Activated T-helper 17 cell treated with anti-CD3 and anti-CD28 coated beads, Interleukin-2, amount 50 U/mL, for 72 hours (primary cell): ENCODE data around the gene SLC9A7. TPM values are rescaled to one million over a fixed set of nuclear protein-coding genes. Genes with fewer than 3 reads are reported as not detected.

ENCODE experiments used
- ATAC-seq: fragments of 150-1000 bp; cut with Tn5 transposase; replicated peaks from 2 replicates; pipeline ENCODE4 v1.10.0; 2021; ENCODE audit warnings: mild to moderate bottlenecking, moderate library complexity
- H3K27ac Mint-ChIP-seq: one replicate; pipeline ENCODE4 v1.8.0; 2022; ENCODE audit warnings: mixed read lengths
- H3K27me3 Mint-ChIP-seq: one replicate; pipeline ENCODE4 v1.8.0; 2022; ENCODE audit warnings: mixed read lengths
- H3K36me3 Mint-ChIP-seq: one replicate; pipeline ENCODE4 v1.8.0; 2022; ENCODE audit warnings: low read depth, mild to moderate bottlenecking, mixed read lengths
- H3K4me1 Mint-ChIP-seq: one replicate; pipeline ENCODE4 v1.8.0; 2022; ENCODE audit warnings: mixed read lengths
- H3K4me3 Mint-ChIP-seq: one replicate; pipeline ENCODE4 v1.8.0; 2022; ENCODE audit warnings: mild to moderate bottlenecking, mixed read lengths
- H3K9me3 Mint-ChIP-seq: one replicate; pipeline ENCODE4 v1.8.0; 2022; ENCODE audit warnings: mixed read lengths
- total RNA-seq, 2 donors: library from RNA; stranded (reverse); gene quantifications; one replicate each; pipeline ENCODE4 v1.2.3, GENCODE V29; 2022

Gene SLC9A7
- total RNA-seq, 2 donors from 2014 or later, result 10.0 to 13.3 TPM

DNA sequence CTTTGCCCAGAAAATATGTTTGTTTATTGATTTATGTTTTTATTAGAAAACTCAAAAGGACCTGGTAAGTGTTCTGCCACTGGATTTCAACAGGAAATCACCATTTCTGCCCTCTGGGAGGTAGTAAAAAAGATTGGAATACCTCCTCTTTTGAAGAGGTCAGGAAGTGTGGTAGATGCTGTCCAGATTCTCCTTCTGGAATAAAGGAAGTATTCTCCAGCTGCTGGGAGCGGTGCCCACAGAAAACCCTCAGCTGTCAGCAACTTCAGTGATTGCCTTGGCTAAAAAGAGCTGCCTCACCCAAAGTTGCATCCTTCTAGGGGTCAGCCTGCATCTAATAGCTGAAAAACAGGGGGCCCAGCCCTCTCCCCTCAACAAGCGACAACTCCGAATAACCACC is 199.9 kb downstream of the SLC9A7 start:
- ATAC-seq, result no peak
- no peaks in the 10 kb centered on the region for H3K36me3 Mint-ChIP-seq
- H3K27ac Mint-ChIP-seq, result no peak overlapping the region
- no peaks in the 10 kb centered on the region for H3K9me3 Mint-ChIP-seq
- H3K4me1 Mint-ChIP-seq, result peaks cover 8% of the 10 kb centered on the region
- H3K27me3 Mint-ChIP-seq, result no peaks in the 10 kb centered on the region
- no peak overlapping the region for H3K4me3 Mint-ChIP-seq

DNA sequence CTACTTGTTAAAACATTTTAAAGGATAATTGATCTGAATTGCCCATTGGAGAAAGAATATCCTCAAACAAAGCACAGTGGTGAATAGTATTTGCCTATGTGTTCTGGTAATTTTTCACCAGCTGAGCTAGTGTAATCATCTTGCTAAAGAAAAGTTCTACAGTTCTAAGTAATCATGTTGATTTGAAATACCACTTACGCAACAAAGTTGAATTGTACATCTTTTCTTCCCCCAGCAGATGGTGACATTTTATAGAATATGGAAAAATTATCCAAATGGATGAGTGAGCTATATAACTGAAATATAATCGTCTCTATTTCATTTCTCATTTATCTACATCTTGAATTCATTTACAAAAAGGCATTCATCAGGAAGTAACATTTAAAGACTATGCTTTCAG is 204.0 kb downstream of the SLC9A7 start:
- peaks cover 8% of the 10 kb centered on the region for H3K36me3 Mint-ChIP-seq
- H3K4me3 Mint-ChIP-seq, result no peak overlapping the region
- H3K27me3 Mint-ChIP-seq, result no peaks in the 10 kb centered on the region
- no peak for ATAC-seq
- no peaks in the 10 kb centered on the region for H3K4me1 Mint-ChIP-seq
- H3K27ac Mint-ChIP-seq, result no peak overlapping the region
- H3K9me3 Mint-ChIP-seq, result no peaks in the 10 kb centered on the region

DNA sequence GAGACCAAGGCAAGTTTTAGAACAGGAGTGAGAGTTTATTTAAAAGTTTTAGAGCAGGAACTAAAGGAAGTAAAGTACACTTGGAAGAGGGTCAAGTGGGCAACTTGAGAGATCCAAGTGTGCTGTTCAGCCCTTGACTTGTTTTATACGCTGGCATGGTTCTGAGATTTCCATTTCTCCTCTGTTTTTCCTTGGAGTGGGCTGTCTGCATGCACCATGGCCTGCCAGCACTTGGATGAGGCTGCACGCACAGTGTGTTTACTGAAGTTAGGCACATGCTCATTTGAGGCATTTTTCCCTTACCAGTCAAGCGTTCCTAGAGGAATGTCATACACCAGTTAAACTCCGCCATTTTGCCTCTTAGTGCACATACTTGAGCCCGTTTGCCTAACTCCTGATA is 205.0 kb downstream of the SLC9A7 start:
- Mint-ChIP-seq H3K9me3 (no peaks in the 10 kb centered on the region), H3K4me1 (no peaks in the 10 kb centered on the region), H3K36me3 (peaks cover 11% of the 10 kb centered on the region), H3K27ac (no peak overlapping the region), H3K4me3 (no peak overlapping the region), H3K27me3 (no peaks in the 10 kb centered on the region)
- ATAC-seq, result no peak

DNA sequence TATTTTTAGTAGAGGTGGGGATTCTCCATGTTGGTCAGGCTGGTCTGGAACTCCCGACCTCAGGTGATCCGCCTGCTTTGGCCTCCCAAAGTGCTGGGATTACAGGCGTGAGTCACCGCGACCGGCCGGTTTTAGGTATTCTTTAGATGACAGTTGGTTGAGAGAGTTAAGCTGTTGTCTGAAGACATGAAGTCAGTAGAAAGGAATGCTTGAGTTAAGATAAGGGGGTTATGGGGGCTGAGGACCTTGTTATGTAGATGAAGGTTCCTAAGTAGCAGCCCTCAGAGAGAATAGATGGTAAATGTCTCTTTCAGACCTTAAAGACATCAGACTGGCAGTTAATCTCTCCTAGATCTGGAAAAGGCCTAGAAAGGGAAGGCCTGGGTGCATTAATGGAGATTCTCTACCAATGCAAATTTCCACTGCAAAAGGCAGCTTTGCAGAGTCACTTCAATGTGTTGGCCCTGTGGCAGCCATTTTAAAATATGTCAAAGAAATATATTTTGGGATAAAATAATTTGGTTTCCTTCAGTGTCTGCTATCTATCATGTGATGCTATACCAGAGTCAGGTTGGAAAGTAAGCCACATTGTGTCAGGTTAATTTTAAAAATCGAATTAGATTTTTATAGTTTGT is 207.3 kb downstream of the SLC9A7 start:
- no peaks in the 10 kb centered on the region for H3K9me3 Mint-ChIP-seq
- no peak for ATAC-seq
- H3K36me3 Mint-ChIP-seq, result peaks cover 23% of the 10 kb centered on the region
- no peaks in the 10 kb centered on the region for H3K4me1 Mint-ChIP-seq
- no peak overlapping the region for H3K4me3 Mint-ChIP-seq
- H3K27ac Mint-ChIP-seq, result no peak overlapping the region
- H3K27me3 Mint-ChIP-seq, result no peaks in the 10 kb centered on the region

DNA sequence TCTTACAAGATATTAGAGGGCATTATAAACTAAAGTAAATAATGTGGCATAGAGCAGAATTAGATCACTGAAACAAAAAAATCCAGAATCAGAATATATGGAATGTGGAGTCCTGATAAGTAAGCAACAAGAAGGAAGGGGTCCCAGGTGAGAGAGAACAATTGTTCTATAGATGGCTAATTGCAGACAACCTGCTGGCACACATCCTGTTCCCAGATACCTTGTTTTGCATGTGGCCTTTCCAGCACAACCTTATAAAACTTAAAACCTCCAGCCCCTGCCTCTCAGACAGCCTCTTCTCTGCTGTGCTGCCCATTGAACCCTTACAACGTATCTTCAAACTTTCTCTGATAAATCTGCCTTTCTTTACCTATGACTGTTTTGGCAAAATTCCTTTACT is 209.0 kb downstream of the SLC9A7 start:
- ATAC-seq, result no peak
- no peak overlapping the region for H3K4me3 Mint-ChIP-seq
- H3K4me1 Mint-ChIP-seq, result no peaks in the 10 kb centered on the region
- no peaks in the 10 kb centered on the region for H3K27me3 Mint-ChIP-seq
- H3K36me3 Mint-ChIP-seq, result peaks cover 31% of the 10 kb centered on the region
- H3K9me3 Mint-ChIP-seq, result no peaks in the 10 kb centered on the region
- no peak overlapping the region for H3K27ac Mint-ChIP-seq

Other genes with a start within 250 kb of the SLC9A7 start
- gene ZNF674, start 213.7 kb downstream of the SLC9A7 start, total RNA-seq, result 1 to 10 TPM; 2.0 to 3.0 TPM
- 1 to 10 TPM; 2.4 to 2.9 TPM for gene CHST7, start 185.4 kb downstream of the SLC9A7 start, total RNA-seq
- 1 to 10 TPM; 6.6 to 7.1 TPM for gene RP2, start 77.9 kb upstream of the SLC9A7 start, total RNA-seq
- 1 to 10 TPM in 1 of 2 donors, under 1 TPM in 1; 0.54 to 1.3 TPM for gene JADE3, start 153.3 kb upstream of the SLC9A7 start, total RNA-seq